HEK293 (cell line): ENCODE results near the gene ANKRD30A.

Experiments used
- CTCF ChIA-PET: fragments of 350-600 bp; formaldehyde crosslinking; extraction: SDS; loops from one replicate; lab custom pipeline; 2021; ENCODE audit warnings: antibody characterized with exemption; lab: Yijun Ruan, JAX
- POLR2A ChIA-PET: fragments of 300-600 bp; formaldehyde crosslinking; extraction: SDS; loops from one replicate; lab custom pipeline; 2020; ENCODE audit warnings: antibody characterized with exemption, inconsistent platforms; lab: Yijun Ruan, JAX
- H3K27ac ChIP-seq: fragments of 200-500 bp; sonication (Bioruptor generic); 2 replicates; pipeline ENCODE4 v1.5.1; 2014; ENCODE audit warnings: low read depth, low read length, control low read depth, inconsistent platforms; ENCODE audit errors: extremely low read depth
- H3K36me3 ChIP-seq, 2 experiments: fragments of 200-500 bp in 1 of 2; sonication (Bioruptor generic) in 1 of 2; 1 replicate in 1 of 2; 2 replicates in 1 of 2; pipeline ENCODE4 v1.5.1; 2014 to 2017; ENCODE audit warnings: inconsistent platforms in 2 of 2, low read length in 2 of 2; ENCODE audit not compliant: control insufficient read depth in 2 of 2, insufficient read depth in 1 of 2
- H3K4me1 ChIP-seq: fragments of 200-500 bp; sonication (Bioruptor generic); 2 replicates; pipeline ENCODE4 v1.5.1; 2014; ENCODE audit warnings: mild to moderate bottlenecking, low read length, inconsistent platforms; ENCODE audit not compliant: control insufficient read depth, insufficient read depth
- H3K4me3 ChIP-seq: 2 replicates; pipeline ENCODE4 v1.5.1; 2011; ENCODE audit warnings: low read depth, mild to moderate bottlenecking, control low read depth, low read length, moderate library complexity
- H3K9me3 ChIP-seq: fragments of 200-500 bp; sonication (Bioruptor generic); 2 replicates; pipeline ENCODE4 v1.5.1; 2014; ENCODE audit warnings: low read depth, low read length, inconsistent platforms; ENCODE audit not compliant: control insufficient read depth, insufficient read depth
- BCL11A ChIP-seq: fragments of 450-650 bp; formaldehyde crosslinking; IDR thresholded peaks from 2 replicates; pipeline ENCODE4 v1.5.1; 2016; ENCODE audit warnings: low read depth, missing biosample characterization, missing genetic modification characterization
- FEZF1 ChIP-seq: fragments of 450-650 bp; formaldehyde crosslinking; IDR thresholded peaks from 2 replicates; pipeline ENCODE4 v1.5.1; 2016; ENCODE audit warnings: missing biosample characterization, missing genetic modification characterization
- GFI1B ChIP-seq: fragments of 450-650 bp; formaldehyde crosslinking; IDR thresholded peaks from 2 replicates; pipeline ENCODE4 v1.5.1; 2016; ENCODE audit warnings: missing biosample characterization, missing genetic modification characterization
- KLF16 ChIP-seq: fragments of 450-650 bp; formaldehyde crosslinking; IDR thresholded peaks from 2 replicates; pipeline ENCODE4 v1.5.1; 2017; ENCODE audit warnings: missing biosample characterization, missing genetic modification characterization
- KLF7 ChIP-seq: fragments of 450-650 bp; formaldehyde crosslinking; IDR thresholded peaks from 2 replicates; pipeline ENCODE4 v1.5.1; 2016; ENCODE audit warnings: missing biosample characterization, missing genetic modification characterization, borderline replicate concordance
- SETDB1 ChIP-seq: IDR thresholded peaks from one replicate; pipeline ENCODE4 v1.6.1; 2017; ENCODE audit warnings: mild to moderate bottlenecking, low read length, moderate library complexity, mixed read lengths; ENCODE audit not compliant: insufficient read length
- SP3 ChIP-seq: fragments of 450-650 bp; formaldehyde crosslinking; IDR thresholded peaks from 2 replicates; pipeline ENCODE4 v1.5.1; 2016; ENCODE audit warnings: missing biosample characterization, missing genetic modification characterization
- TCF7L2 ChIP-seq: IDR thresholded peaks from 2 replicates; pipeline ENCODE4 v1.6.1; 2011; ENCODE audit warnings: low read depth, mild to moderate bottlenecking, inconsistent platforms, low read length, moderate library complexity, borderline replicate concordance
- ZBTB49 ChIP-seq: fragments of 450-650 bp; formaldehyde crosslinking; IDR thresholded peaks from 2 replicates; pipeline ENCODE4 v1.5.1; 2016; ENCODE audit warnings: missing biosample characterization, missing genetic modification characterization, low read depth
- ZBTB8A ChIP-seq: fragments of 450-650 bp; formaldehyde crosslinking; IDR thresholded peaks from 2 replicates; pipeline ENCODE4 v1.5.1; 2016; ENCODE audit warnings: missing biosample characterization, missing genetic modification characterization
- ZNF221 ChIP-seq: fragments of 450-650 bp; formaldehyde crosslinking; IDR thresholded peaks from 2 replicates; pipeline ENCODE4 v1.5.1; 2017; ENCODE audit warnings: missing biosample characterization, missing genetic modification characterization, borderline replicate concordance
- ZNF391 ChIP-seq: fragments of 450-650 bp; formaldehyde crosslinking; IDR thresholded peaks from 2 replicates; pipeline ENCODE4 v1.5.1; 2016; ENCODE audit warnings: low read depth, missing biosample characterization, missing genetic modification characterization, borderline replicate concordance
- ZNF488 ChIP-seq: fragments of 450-650 bp; formaldehyde crosslinking; IDR thresholded peaks from 2 replicates; pipeline ENCODE4 v1.5.1; 2016; ENCODE audit warnings: missing biosample characterization, missing genetic modification characterization
- ZNF530 ChIP-seq: fragments of 450-650 bp; formaldehyde crosslinking; IDR thresholded peaks from 2 replicates; pipeline ENCODE4 v1.5.1; 2016; ENCODE audit warnings: low read depth, missing biosample characterization, missing genetic modification characterization
- ZNF555 ChIP-seq: fragments of 450-650 bp; formaldehyde crosslinking; conservative IDR thresholded peaks from 2 replicates; pipeline ENCODE4 v1.5.1; 2017; ENCODE audit warnings: missing biosample characterization, mild to moderate bottlenecking, missing genetic modification characterization, inconsistent platforms
- ZNF558 ChIP-seq: fragments of 450-650 bp; formaldehyde crosslinking; IDR thresholded peaks from 2 replicates; pipeline ENCODE4 v1.5.1; 2016; ENCODE audit warnings: missing biosample characterization, missing genetic modification characterization
- ZNF654 ChIP-seq: fragments of 450-650 bp; formaldehyde crosslinking; IDR thresholded peaks from 2 replicates; pipeline ENCODE4 v1.5.1; 2016; ENCODE audit warnings: low read depth, missing biosample characterization, missing genetic modification characterization
- ZNF677 ChIP-seq: fragments of 450-650 bp; IDR thresholded peaks from 2 replicates; pipeline ENCODE4 v1.5.0; 2018; ENCODE audit warnings: missing biosample characterization, mild to moderate bottlenecking, missing genetic modification characterization, moderate library complexity
- ZNF692 ChIP-seq: fragments of 450-650 bp; formaldehyde crosslinking; IDR thresholded peaks from 2 replicates; pipeline ENCODE4 v1.5.1; 2016; ENCODE audit warnings: missing biosample characterization, missing genetic modification characterization
- ZNF777 ChIP-seq: fragments of 450-650 bp; formaldehyde crosslinking; IDR thresholded peaks from 2 replicates; pipeline ENCODE4 v1.5.1; 2017; ENCODE audit warnings: missing biosample characterization, missing genetic modification characterization, borderline replicate concordance
- ZNF791 ChIP-seq: fragments of 450-650 bp; formaldehyde crosslinking; IDR thresholded peaks from 2 replicates; pipeline ENCODE4 v1.5.1; 2016; ENCODE audit warnings: missing biosample characterization, missing genetic modification characterization
- TF ChIP-seq, protein P1 (sequence below): fragments of 450-650 bp; formaldehyde crosslinking; IDR thresholded peaks from 2 replicates; pipeline ENCODE4 v1.5.1; 2016; ENCODE audit warnings: missing biosample characterization, missing genetic modification characterization
- TF ChIP-seq, protein P2 (sequence below): fragments of 450-650 bp; formaldehyde crosslinking; IDR thresholded peaks from 2 replicates; pipeline ENCODE4 v1.5.1; 2016; ENCODE audit warnings: missing biosample characterization, missing genetic modification characterization, borderline replicate concordance

The ANKRD30A gene

GRCh38 chr10:37095792-37096573, 29.4 kb upstream of the ANKRD30A start (continued):
- TF ChIP-seq ZNF677 (no peak), SP3 (tag by site-specific recombination) (no peak), ZNF391 (tag by site-specific recombination) (no peak)

DNA sequence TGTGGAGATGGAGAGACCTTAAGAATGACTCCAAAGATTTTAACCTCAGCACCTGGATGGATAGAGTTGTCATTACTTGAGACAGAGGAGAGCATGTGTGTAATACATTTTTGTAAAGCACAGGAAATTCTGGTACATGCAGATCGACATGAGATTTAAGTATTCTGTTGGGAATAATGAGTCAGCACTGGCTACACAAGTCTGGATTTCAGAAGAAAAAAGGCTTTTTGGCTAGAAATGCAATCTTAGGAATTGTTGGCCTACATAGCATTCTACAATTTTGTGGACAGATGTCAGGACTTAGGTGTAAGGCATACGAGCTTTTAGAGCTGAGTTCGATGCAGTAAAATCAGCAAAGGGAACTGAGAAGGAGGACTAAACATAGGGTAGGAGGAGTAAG, 24.1 kb upstream of the ANKRD30A start:
- ChIA-PET POLR2A (no interaction called here), CTCF (no interaction called here)
- TF ChIP-seq ZNF654 (tag by site-specific recombination) (no peak), TCF7L2 (no peak), ZBTB8A (no peak), ZNF221 (tag by site-specific recombination) (no peak), ZNF555 (tag by site-specific recombination) (no peak), GFI1B (tag by site-specific recombination) (no peak), ZNF488 (tag by site-specific recombination) (no peak), KLF7 (tag by site-specific recombination) (no peak)
- no peaks in the 10 kb centered on the region for H3K36me3 ChIP-seq
- H3K9me3 ChIP-seq: no peaks in the 10 kb centered on the region
- no peak overlapping the region for H3K27ac ChIP-seq
- no peak overlapping the region for H3K4me3 ChIP-seq
- H3K4me1 ChIP-seq: no peaks in the 10 kb centered on the region

GRCh38 chr10:37109000-37109399, 16.4 kb upstream of the ANKRD30A start:
- no peaks in the 10 kb centered on the region for H3K9me3 ChIP-seq
- no peaks in the 10 kb centered on the region for H3K4me1 ChIP-seq
- H3K27ac ChIP-seq: no peak overlapping the region
- H3K4me3 ChIP-seq: no peak overlapping the region
- ChIA-PET POLR2A (no interaction called here), CTCF (no interaction called here)
- H3K36me3 ChIP-seq: no peaks in the 10 kb centered on the region
- no peak for TF ChIP-seq BCL11A (tag by site-specific recombination)
- TF ChIP-seq ZBTB49 (tag by site-specific recombination): no peak
- TF ChIP-seq, protein P1, sequence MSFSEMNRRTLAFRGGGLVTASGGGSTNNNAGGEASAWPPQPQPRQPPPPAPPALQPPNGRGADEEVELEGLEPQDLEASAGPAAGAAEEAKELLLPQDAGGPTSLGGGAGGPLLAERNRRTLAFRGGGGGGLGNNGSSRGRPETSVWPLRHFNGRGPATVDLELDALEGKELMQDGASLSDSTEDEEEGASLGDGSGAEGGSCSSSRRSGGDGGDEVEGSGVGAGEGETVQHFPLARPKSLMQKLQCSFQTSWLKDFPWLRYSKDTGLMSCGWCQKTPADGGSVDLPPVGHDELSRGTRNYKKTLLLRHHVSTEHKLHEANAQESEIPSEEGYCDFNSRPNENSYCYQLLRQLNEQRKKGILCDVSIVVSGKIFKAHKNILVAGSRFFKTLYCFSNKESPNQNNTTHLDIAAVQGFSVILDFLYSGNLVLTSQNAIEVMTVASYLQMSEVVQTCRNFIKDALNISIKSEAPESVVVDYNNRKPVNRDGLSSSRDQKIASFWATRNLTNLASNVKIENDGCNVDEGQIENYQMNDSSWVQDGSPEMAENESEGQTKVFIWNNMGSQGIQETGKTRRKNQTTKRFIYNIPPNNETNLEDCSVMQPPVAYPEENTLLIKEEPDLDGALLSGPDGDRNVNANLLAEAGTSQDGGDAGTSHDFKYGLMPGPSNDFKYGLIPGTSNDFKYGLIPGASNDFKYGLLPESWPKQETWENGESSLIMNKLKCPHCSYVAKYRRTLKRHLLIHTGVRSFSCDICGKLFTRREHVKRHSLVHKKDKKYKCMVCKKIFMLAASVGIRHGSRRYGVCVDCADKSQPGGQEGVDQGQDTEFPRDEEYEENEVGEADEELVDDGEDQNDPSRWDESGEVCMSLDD: no peak
- no peak for TF ChIP-seq SETDB1
- no peak for TF ChIP-seq FEZF1 (tag by site-specific recombination)
- TF ChIP-seq, protein P2, sequence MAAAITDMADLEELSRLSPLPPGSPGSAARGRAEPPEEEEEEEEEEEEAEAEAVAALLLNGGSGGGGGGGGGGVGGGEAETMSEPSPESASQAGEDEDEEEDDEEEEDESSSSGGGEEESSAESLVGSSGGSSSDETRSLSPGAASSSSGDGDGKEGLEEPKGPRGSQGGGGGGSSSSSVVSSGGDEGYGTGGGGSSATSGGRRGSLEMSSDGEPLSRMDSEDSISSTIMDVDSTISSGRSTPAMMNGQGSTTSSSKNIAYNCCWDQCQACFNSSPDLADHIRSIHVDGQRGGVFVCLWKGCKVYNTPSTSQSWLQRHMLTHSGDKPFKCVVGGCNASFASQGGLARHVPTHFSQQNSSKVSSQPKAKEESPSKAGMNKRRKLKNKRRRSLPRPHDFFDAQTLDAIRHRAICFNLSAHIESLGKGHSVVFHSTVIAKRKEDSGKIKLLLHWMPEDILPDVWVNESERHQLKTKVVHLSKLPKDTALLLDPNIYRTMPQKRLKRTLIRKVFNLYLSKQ (tag by site-specific recombination): no peak
- TF ChIP-seq ZNF692 (tag by site-specific recombination): no peak
- no peak for TF ChIP-seq ZNF530 (tag by site-specific recombination)
- TF ChIP-seq ZNF221 (tag by site-specific recombination): no peak
- TF ChIP-seq KLF16: no peak
- no peak for TF ChIP-seq ZNF791 (tag by site-specific recombination)
- TF ChIP-seq ZNF558 (tag by site-specific recombination): no peak
- TF ChIP-seq ZNF777 (tag by site-specific recombination): no peak
